GM12864 (cell line): ENCODE measurements around the gene PPM1F.

Experiments
- DNase-seq: peaks from one replicate; pipeline ENCODE4 v3.0.0-alpha.2; 2011; ENCODE audit warnings: low read depth
- H3K4me3 ChIP-seq: 2 replicates; pipeline ENCODE4 v1.5.1; 2011; ENCODE audit warnings: mild to moderate bottlenecking, low read depth, low read length, control low read depth
- TF ChIP-seq, protein P1 (sequence below): IDR thresholded peaks from 2 replicates; pipeline ENCODE4 v1.5.1; 2011; ENCODE audit warnings: low read depth, mild to moderate bottlenecking, moderate library complexity, low read length, control low read depth, inconsistent platforms; ENCODE audit errors: missing control alignments

PPM1F gene

DNA sequence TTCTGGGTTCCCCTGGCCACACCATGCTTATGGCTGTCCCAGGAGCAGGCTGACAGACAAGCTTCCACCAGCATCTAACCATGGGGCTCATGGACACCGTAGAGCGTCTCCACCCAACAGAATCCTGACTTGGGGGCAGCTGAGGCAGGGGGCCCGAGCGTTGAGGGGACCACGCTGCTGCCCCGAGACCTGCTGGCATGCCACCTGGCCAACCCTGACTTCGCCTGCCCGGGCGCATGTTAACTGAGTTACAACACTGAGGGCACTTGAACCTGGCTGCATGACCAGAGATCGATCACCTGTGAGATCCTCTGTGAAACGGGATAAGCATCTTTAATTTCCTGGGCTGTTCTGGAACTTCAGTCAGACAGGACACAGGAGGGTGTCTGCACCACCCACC is 13.7 kb downstream of the PPM1F start:
- DNase-seq, result no peak
- TF ChIP-seq, protein P1, sequence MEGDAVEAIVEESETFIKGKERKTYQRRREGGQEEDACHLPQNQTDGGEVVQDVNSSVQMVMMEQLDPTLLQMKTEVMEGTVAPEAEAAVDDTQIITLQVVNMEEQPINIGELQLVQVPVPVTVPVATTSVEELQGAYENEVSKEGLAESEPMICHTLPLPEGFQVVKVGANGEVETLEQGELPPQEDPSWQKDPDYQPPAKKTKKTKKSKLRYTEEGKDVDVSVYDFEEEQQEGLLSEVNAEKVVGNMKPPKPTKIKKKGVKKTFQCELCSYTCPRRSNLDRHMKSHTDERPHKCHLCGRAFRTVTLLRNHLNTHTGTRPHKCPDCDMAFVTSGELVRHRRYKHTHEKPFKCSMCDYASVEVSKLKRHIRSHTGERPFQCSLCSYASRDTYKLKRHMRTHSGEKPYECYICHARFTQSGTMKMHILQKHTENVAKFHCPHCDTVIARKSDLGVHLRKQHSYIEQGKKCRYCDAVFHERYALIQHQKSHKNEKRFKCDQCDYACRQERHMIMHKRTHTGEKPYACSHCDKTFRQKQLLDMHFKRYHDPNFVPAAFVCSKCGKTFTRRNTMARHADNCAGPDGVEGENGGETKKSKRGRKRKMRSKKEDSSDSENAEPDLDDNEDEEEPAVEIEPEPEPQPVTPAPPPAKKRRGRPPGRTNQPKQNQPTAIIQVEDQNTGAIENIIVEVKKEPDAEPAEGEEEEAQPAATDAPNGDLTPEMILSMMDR, result no peak
- no peak overlapping the region for H3K4me3 ChIP-seq

- TF ChIP-seq, protein P1, result peak; percentile 99
- DNase-seq, result peak; percentile 45
- peak overlapping the region; percentile 56 for H3K4me3 ChIP-seq
Observed at GRCh38 chr22:21938071-21938822, 14.4 kb downstream of the PPM1F start.

- DNase-seq, result no peak
- TF ChIP-seq, protein P1, result no peak
- H3K4me3 ChIP-seq, result no peak overlapping the region; the same call in 1 of the 2 replicates
Observed at GRCh38 chr22:21937821-21938070, 14.9 kb downstream of the PPM1F start.

GRCh38 chr22:21937041-21937820 is 15.4 kb downstream of the PPM1F start:
- TF ChIP-seq, protein P1, result no peak
- no peak for DNase-seq
- H3K4me3 ChIP-seq, result no peak overlapping the region

GRCh38 chr22:21936151-21936775 is 16.4 kb downstream of the PPM1F start:
- no peak for DNase-seq
- TF ChIP-seq, protein P1, result no peak
- H3K4me3 ChIP-seq, result no peak overlapping the region

DNA sequence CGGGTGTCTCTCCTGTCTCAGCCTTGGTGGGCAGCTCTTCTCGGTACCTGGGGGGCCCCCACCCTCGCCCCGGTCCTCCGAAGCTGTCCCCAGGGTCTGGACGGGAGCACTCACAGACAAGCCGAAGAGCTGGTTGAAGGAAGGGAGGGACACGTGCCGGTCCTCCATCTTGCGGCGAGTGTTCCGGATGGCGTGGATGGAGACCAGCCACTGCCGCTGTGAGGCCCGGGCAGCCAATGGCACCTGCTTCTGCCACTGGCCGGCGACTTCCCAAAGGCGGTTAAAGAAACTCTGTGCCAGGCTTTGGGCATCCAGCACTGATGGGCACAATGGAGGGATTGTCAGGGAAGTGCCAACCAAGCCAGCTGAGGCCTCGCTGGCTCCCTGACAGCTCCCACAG is 18.7 kb downstream of the PPM1F start:
- H3K4me3 ChIP-seq, result no peak overlapping the region

More for the DNA sequence above, 18.7 kb downstream of the PPM1F start:
- no peak for DNase-seq
- TF ChIP-seq, protein P1, result no peak
